H1 (cell line): ENCODE data around the gene ARMC9. TPM values are rescaled to one million over a fixed set of nuclear protein-coding genes. Genes with fewer than 3 reads are reported as not detected.

Experiments used
- CHD7 ChIP-seq: fragments of 300-600 bp; sonication (generic); IDR thresholded peaks from 2 replicates; pipeline ENCODE4 v1.7.1; 2012; ENCODE audit warnings: low read length, moderate library complexity, mild to moderate bottlenecking, inconsistent platforms; ENCODE audit not compliant: insufficient replicate concordance
- SIRT6 ChIP-seq: IDR thresholded peaks from one replicate; pipeline ENCODE4 v1.7.1; 2012; ENCODE audit warnings: low read length, inconsistent platforms
- polyA plus RNA-seq, 7 experiments: library from polyadenylated mRNA; depleted of rRNA in 3 of 7; stranded (reverse) in 5 of 7; unstranded in 2 of 7; fragments of >200 nt in 5 of 7; fragments of 200-250 nt in 2 of 7; gene quantifications; 1 replicate in 5 of 7; 2 replicates in 1 of 7; 4 replicates in 1 of 7; pipeline versions ENCODE4 v1.2.1 to v1.2.3, GENCODE V29; 2011 to 2013; ENCODE audit warnings: missing spikeins in 2 of 7, mixed read lengths in 2 of 7
- total RNA-seq: library from RNA; stranded (reverse); fragmentation: NEBNext Ultra II Directional; extraction: Animal tissue kit (Norgen Biotek cat#: 25700); gene quantifications from 2 replicates; pipeline ENCODE4 v1.2.1, GENCODE V29; 2021

The ARMC9 gene
- total and polyA plus RNA-seq, 2 of the 8 experiments (the other 6 are each of a cell fraction or from before 2014, with no cell fraction given): 23.2 to 36.1 TPM

GRCh38 chr2:231371430-231372054 is 173.1 kb downstream of the ARMC9 start (continued):
- no peak for TF ChIP-seq CHD7
- no peak for TF ChIP-seq SIRT6
